Urinary bladder (tissue), 4 donors: ENCODE data around the gene ABLIM2. TPM values are rescaled to one million over a fixed set of nuclear protein-coding genes. Genes with fewer than 3 reads are reported as not detected.

Experiments
- DNase-seq: peaks from one replicate; pipeline ENCODE4 v3.0.0-alpha.2; 2015; ENCODE audit errors: extremely low spot score
- H3K27ac ChIP-seq: one replicate; pipeline ENCODE4 v1.5.1; 2013; ENCODE audit warnings: low read depth, mild to moderate bottlenecking, moderate library complexity
- H3K36me3 ChIP-seq: one replicate; pipeline ENCODE4 v1.6.1; 2013; ENCODE audit warnings: mild to moderate bottlenecking, moderate library complexity; ENCODE audit not compliant: insufficient read depth
- H3K4me1 ChIP-seq: one replicate; pipeline ENCODE4 v1.6.1; 2013; ENCODE audit warnings: mild to moderate bottlenecking, moderate library complexity; ENCODE audit not compliant: insufficient read depth
- H3K4me3 ChIP-seq: one replicate; pipeline ENCODE4 v1.5.1; 2013; ENCODE audit warnings: low read depth, low read length
- WGBS: extraction: QIAGEN DNeasy Blood & Tissue Kit; methylation state at CpG from one replicate; pipeline ENCODE4 v1.1.7; 2013; 5-methylcytosine and 5-hydroxymethylcytosine counted together
- polyA plus RNA-seq: library from polyadenylated mRNA; stranded (reverse); fragments of 200-250 nt; gene quantifications from one replicate; pipeline ENCODE4 v1.2.3, GENCODE V29; 2013
- total RNA-seq: library from RNA; depleted of rRNA; stranded (reverse); fragments of >200 nt; gene quantifications from one replicate; pipeline ENCODE4 v1.2.3, GENCODE V29; 2014
- donor health status: healthy with polysubstance abuse.
- donor health status: healthy.

Gene ABLIM2
- total and polyA plus RNA-seq, 2 donors, result 1.1 to 5.9 TPM

DNA sequence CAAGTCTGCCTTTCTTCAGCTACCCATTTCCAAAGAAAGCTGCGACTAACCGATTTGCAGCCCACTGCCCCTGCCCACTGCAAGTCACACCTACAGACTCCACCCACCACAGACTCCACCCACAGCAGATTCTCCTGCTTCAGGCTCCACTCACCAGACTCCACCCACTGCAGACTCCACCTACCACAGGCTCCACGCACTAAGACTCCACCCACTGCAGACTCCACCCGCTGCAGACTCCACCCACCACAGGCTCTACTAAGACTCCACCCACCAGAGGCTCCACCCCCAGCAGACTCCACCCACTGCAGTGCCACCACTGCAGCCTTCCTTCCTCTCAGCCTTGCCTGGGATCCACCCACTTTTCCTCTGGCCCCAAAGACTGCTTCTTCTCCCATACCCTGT is 41.3 kb downstream of the ABLIM2 start:
- WGBS, result 62% methylated on average over 4 of the region's 4 CpGs
- DNase-seq, result no peak
- no peak overlapping the region for H3K27ac ChIP-seq
- no peak overlapping the region for H3K4me3 ChIP-seq
- no peaks in the 10 kb centered on the region for H3K4me1 ChIP-seq
- no peaks in the 10 kb centered on the region for H3K36me3 ChIP-seq

DNA sequence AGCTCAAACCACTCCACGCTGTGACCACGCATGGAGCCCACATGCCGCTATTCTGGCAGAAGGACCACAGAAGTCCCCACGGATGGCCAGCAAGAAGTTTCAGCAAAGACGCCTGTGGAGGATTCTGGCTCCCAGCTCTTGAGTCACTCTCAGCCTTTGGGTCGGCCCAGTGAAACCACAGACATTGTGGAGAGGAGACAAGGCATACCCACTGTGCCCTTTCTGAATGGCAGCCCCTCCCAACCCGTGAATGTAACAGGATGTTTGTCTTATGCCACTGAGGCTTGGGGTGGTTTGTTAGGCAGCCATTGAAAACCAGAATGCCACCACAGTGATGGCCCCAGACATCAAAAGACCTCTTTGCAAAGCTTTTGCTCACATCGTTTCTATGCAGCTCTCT is 42.7 kb downstream of the ABLIM2 start:
- no peak for DNase-seq
- Histone ChIP-seq H3K4me3 (no peak overlapping the region), H3K36me3 (no peaks in the 10 kb centered on the region), H3K4me1 (no peaks in the 10 kb centered on the region), H3K27ac (no peak overlapping the region)
- 79% methylated on average over 8 of the region's 8 CpGs for WGBS

DNA sequence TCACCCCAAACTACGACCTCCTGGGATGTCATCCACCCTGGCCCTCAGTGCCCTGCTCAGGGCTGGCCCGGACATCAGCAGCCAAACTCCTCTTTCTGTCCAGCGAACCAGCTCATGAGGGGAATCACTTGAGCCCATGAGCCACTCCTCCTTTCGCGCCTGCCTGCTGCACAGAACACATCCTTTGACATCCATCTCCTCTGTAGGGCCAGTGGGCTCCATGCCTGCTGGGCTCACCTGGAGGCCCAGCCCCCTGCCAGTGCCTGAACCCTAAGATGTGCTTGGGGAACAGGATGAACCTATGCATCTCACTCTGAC is 43.5 kb downstream of the ABLIM2 start:
- no peak for DNase-seq
- Histone ChIP-seq H3K36me3 (no peaks in the 10 kb centered on the region), H3K4me1 (no peaks in the 10 kb centered on the region), H3K4me3 (no peak overlapping the region), H3K27ac (no peak overlapping the region)
- 86% methylated on average over 5 of the region's 5 CpGs for WGBS

DNA sequence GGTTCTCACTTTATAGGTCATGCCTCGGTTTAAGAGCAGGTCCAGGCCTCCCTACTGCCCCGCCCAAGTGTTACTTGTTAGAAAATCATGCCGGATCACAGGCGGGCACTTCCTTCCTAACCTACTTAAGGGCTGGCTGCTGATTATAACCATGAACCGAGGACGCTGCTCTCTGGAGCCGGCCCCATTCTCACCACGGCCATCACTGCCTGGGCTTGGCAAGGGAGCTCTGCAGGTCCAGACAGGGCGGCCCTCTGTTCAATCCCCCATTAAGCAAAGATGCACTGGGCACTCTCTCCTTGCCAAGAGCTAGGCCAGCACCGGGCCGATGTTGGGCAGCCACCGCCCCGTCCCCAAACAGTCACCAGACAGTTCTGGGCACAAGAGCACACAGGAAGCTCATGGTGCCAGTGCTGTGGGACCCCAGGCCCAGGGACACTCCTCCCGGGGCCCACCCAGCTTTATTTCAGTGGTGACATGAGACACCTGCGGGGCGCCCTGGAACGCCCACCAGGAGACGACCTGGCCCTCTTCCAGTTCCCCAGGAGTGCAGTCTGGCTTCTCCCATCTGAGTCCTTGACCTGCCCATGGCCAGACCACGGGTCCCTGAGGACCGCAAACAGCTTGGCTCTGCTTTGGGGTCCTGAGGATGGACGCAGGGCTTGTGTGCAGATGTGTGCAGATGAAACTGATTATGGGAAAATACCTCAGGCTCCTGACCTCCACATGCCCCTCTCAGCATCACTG is 44.0 kb downstream of the ABLIM2 start:
- 61% methylated on average over 21 of the region's 21 CpGs for WGBS
- no peak for DNase-seq

DNA sequence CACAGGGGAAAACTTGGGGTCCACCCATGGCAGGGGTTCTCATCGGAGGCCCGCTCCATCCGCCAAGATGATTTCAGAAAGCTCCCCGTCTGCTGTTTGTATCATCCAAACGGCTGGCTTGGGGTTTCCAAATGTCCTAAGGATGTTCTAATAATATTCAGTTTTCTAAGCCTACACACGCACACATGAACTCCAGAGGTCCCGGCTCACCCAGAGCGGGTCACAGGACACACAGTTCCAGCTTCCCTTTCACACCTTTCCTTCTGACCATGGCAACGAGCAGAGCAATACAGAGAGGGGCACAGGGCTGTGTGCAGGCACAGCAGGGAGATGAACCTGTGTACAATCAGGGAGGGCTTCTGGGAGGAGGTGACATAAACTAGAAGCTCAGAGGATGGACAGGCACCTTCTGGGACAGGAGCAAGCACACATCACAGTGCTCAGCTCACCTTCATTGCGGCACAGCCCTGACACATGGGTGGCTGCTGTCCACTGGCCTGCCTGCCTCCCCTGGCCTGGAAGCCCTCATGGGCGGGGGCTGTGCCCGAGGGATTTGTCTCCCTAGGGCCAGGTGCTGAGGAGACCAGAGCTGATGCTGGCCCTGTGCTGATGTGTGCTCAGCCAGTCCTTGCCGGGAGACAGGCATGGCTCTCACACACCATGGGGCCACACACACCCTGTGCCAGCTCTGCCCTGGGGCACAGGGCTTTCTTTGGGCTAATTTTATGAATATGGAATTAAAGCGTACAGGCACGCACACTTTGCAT is 44.8 kb downstream of the ABLIM2 start:
- no peaks in the 10 kb centered on the region for H3K36me3 ChIP-seq
- H3K4me1 ChIP-seq, result no peaks in the 10 kb centered on the region
- no peak overlapping the region for H3K4me3 ChIP-seq
- 75% methylated on average over 15 of the region's 15 CpGs for WGBS
- no peak for DNase-seq
- no peak overlapping the region for H3K27ac ChIP-seq

More for the DNA sequence above, 44.0 kb downstream of the ABLIM2 start:
- Histone ChIP-seq H3K4me3 (no peak overlapping the region), H3K36me3 (no peaks in the 10 kb centered on the region), H3K27ac (no peak overlapping the region), H3K4me1 (no peaks in the 10 kb centered on the region)

DNA sequence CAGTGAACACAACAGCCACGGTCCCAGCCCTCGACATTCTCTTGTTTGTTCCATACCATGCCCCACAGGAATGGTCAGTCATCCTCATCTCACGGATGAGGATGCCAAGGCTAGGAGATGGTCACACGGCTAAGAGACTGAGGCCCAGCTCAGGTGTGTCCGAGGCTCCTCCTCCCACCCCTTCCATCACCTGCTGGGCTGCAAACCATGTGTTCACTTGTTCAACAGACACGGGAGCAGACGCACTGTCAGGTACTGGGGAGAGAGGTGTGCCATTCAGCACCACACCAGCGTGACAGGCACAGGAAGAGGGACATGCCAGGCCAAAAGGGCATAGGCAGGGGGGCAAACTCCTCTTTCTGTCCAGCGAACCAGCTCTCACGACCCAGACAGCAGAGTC is 45.9 kb downstream of the ABLIM2 start:
- no peak for DNase-seq
- no peak overlapping the region for H3K27ac ChIP-seq
- H3K36me3 ChIP-seq, result no peaks in the 10 kb centered on the region
- no peaks in the 10 kb centered on the region for H3K4me1 ChIP-seq
- 85% methylated on average over 10 of the region's 10 CpGs for WGBS
- H3K4me3 ChIP-seq, result no peak overlapping the region

DNA sequence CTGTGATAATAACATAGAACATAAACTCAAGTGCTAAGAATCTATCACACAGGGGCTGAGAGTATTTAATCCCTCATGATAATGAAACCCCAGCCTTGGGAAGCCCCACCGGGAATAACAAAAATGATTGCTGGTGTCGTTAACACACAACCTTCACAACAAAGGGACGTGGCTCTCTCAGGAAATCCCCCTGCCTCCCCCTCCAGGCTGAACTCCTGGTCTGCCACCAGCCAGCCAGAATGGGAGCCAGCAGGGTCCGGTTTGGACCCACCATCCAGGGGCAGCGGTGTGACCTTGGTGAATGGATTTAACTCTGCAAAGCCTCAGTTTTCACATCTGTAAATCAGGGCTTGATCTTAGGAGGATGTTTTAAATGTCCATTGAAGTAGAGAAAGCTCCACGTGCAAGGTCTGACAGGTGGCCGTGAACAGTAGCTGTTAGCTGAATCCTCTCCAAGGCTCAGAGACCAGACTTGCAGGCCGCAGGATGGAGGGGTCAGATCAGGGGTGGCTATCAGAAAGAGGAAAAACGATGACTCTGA is 46.5 kb downstream of the ABLIM2 start:
- no peak overlapping the region for H3K27ac ChIP-seq
- 76% methylated on average over 9 of the region's 9 CpGs for WGBS

DNA sequence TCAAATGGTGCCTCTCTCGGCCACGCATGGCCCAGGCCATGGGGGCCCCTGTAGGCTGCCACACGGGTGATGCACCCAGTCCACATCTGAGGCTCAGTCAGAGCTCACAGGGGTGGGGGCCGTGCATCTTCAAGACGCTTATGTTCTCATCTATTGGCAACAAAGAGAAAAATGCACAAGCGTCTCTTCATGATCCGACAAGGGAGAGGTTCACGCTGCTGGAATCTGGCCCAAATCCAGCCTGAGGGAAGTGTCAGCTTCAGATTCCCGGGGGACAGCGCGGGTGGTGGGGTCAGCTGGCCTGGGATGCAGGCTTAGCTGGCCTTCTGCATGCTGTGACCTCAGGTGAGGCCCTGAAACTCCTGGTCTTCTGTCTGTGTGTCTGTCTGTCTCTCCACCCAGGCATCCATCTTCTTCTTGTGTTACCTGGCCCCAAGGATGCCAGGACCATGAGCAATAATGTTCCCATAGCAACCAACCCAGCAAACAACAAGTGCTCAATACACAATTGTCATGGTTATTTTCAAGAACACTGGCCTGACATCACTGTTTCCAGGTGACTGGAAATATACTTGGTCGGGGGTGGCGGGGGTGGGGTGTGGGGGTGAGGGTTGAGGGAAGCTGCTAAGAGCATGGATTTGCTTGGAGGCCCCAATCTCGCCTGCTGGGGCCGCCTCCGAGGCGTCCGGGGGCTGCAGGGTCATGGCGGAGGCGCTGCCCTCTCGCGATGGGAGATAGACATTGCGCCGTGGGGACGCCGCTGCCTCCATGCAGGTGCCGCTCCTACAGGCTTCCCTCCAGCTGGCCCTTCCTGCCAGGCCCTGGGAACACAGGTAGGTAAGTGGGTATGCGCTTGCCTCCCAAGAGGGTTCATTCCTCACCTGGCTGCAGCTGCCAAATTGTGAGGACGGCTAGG is 48.3 kb downstream of the ABLIM2 start:
- no peak overlapping the region for H3K4me3 ChIP-seq
- DNase-seq, result no peak
- no peak overlapping the region for H3K27ac ChIP-seq
- H3K4me1 ChIP-seq, result no peaks in the 10 kb centered on the region
- WGBS, result 43% methylated on average over 29 of the region's 29 CpGs
- H3K36me3 ChIP-seq, result no peaks in the 10 kb centered on the region

More for the DNA sequence above, 46.5 kb downstream of the ABLIM2 start:
- Histone ChIP-seq H3K4me1 (no peaks in the 10 kb centered on the region), H3K36me3 (no peaks in the 10 kb centered on the region), H3K4me3 (no peak overlapping the region)
- no peak for DNase-seq

DNA sequence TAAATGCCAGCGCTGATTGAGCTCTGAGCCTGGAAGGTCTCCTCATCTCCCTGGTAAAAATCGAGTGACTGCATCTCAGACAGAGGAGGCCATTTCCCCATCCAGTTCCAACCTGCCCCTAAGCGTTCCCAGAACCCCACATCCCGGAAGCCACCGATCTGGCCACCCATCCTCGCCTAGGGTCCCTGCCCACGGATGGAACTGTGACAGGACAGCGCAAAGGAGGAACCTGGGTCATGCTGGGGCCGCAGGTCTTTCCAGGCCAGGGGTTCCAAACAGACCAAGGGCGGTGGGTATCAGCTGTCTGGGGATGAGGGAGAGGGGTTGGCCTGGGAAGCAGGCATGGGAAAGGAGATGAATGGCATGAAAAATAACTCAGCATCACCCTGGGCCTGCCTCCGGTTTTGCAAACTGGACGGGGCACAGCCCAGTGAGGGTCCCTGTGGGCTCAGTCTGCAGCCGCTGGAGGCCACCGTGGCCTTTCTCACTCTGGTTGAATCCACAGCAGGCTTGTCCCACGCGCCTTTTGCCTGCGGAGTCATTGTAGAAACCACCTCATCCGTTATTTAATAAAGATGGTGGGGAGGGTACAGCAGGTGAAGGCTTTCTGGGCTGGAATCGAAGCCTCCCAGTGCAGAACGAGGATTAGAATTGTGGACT is 49.1 kb downstream of the ABLIM2 start:
- Histone ChIP-seq H3K4me1 (no peaks in the 10 kb centered on the region), H3K4me3 (no peak overlapping the region)
- WGBS, result 91% methylated on average over 20 of the region's 20 CpGs

DNA sequence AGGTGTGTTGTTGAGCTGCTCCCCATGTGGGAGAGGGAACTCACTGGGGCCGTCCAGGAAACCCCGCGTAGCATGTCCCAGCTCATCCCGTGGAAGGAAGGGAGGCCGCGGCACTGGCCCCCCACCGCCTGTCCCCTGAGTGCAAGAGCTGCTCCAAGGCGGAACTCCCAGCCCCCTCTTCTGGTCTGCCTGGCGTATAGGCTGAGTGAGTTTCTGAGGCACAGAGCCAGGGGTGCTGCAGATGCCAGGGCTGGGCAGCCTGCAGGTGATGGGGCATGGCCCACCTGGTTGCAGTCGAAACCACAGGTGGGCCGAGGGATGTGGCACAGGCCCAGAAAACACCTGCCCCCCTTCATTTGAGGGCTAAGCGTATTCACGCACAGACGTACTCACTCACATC is 49.6 kb downstream of the ABLIM2 start:
- Histone ChIP-seq H3K36me3 (no peaks in the 10 kb centered on the region), H3K4me1 (no peaks in the 10 kb centered on the region), H3K4me3 (no peak overlapping the region), H3K27ac (no peak overlapping the region)
- 83% methylated on average over 14 of the region's 14 CpGs for WGBS
- DNase-seq, result no peak

More for the DNA sequence above, 49.1 kb downstream of the ABLIM2 start:
- no peaks in the 10 kb centered on the region for H3K36me3 ChIP-seq
- DNase-seq, result no peak
- H3K27ac ChIP-seq, result no peak overlapping the region

DNA sequence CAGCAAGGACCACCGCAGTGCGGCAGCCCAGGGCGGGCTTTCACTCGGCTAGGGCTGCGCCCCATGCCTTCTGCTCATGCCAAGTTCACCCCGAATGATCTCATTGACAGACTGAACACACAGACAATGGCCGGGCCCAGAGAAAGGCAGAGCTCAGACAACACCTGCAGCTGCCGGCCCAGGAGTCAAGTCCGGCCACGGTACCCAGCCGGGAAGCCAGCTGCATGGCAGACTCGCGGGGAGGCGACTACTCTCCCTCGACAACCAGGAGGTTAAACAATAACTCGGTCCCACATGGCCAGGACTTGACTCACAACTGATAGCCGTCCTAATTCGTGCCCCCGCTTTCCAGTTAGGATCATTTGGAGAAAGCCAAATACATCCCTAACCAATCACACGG is 50.4 kb downstream of the ABLIM2 start:
- no peak for DNase-seq
- WGBS, result 81% methylated on average over 20 of the region's 20 CpGs
- Histone ChIP-seq H3K4me1 (no peaks in the 10 kb centered on the region), H3K27ac (no peak overlapping the region), H3K36me3 (no peaks in the 10 kb centered on the region), H3K4me3 (no peak overlapping the region)

DNA sequence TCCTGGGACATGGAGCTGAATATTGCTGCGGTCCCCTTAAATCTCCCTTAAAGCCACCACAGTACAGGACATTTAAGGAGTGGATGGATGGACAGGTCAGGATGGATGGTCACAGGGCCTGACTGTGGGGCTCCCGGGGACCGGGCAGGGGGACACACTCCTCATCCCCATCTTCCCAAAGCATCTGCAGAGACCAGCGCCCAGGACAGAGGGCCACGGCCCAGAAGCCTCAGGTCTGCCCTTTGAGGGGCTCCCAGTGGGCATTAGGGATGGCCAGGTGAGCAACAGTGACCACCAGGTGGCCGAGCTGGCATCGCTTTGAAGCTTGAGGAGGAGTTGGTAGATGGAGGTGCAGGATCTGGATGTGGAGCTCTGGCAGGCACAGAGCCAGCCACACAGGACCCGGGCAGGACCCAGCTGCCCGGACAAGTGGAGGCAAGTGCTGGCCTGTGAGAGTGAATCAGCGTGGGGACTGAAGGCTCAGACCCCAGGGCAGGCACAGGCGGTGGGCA is 51.4 kb downstream of the ABLIM2 start:
- Histone ChIP-seq H3K36me3 (no peaks in the 10 kb centered on the region), H3K4me3 (no peak overlapping the region), H3K27ac (no peak overlapping the region), H3K4me1 (no peaks in the 10 kb centered on the region)
- DNase-seq, result no peak
- 87% methylated on average over 11 of the region's 11 CpGs for WGBS
